ENCODE results near the gene CYB561A3. TPM values are rescaled to one million over a fixed set of nuclear protein-coding genes. Genes with fewer than 3 reads are reported as not detected.

Gene CYB561A3
- total RNA-seq, 4 donors from 2014 or later, result 39.9 to 110 (median 79.8) TPM

DNA sequence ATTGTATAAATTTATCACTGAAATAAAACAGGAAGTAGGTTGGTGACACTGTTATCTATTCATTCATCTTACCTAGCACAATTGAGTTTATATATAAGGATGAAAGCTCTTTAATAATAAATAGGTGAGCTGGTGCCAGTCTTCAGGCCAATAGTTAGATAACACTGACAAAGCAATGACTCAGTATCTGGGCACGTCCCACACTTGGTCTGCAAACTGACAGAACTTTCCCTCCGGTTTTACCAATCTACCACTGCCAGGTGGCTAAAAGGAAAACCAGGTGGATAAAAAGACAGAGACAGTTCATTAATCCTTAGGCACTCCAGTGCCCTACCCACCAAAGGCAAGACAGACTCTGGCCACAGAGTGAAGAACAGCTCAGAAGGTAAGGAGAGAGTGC, 46.4 kb downstream of the CYB561A3 start:
- Histone ChIP-seq H3K27ac (no peak overlapping the region), H3K4me3 (no peak overlapping the region), H3K27me3 (no peaks in the 10 kb centered on the region), H3K9me3 (no peaks in the 10 kb centered on the region), H3K4me1 (no peaks in the 10 kb centered on the region), H3K36me3 (peaks cover 92% of the 10 kb centered on the region)
- TF ChIP-seq CTCF (IDR thresholded peaks at IDR 0.05), result no peak
- no peak for TF ChIP-seq POLR2AphosphoS5 (IDR thresholded peaks at IDR 0.05)
- no peak for TF ChIP-seq POLR2A (IDR thresholded peaks at IDR 0.05)
- TF ChIP-seq EP300 (IDR thresholded peaks at IDR 0.05), result no peak
- no peak for DNase-seq (ENCODE audit: low spot score in 2 of 2)
- WGBS, result 55% methylated on average over 2 of the region's 2 CpGs

- no peak overlapping the region for H3K4me3 ChIP-seq
- WGBS, result 91% methylated on average over 8 of the region's 8 CpGs
- H3K4me1 ChIP-seq, result no peaks in the 10 kb centered on the region
- no peaks in the 10 kb centered on the region for H3K27me3 ChIP-seq
- H3K27ac ChIP-seq, result no peak overlapping the region
- DNase-seq (ENCODE audit: low spot score in 2 of 2), result no peak
- no peaks in the 10 kb centered on the region for H3K9me3 ChIP-seq
- TF ChIP-seq POLR2A (IDR thresholded peaks at IDR 0.05) (no peak), POLR2AphosphoS5 (IDR thresholded peaks at IDR 0.05) (no peak), CTCF (IDR thresholded peaks at IDR 0.05) (no peak), EP300 (IDR thresholded peaks at IDR 0.05) (no peak)
- peaks cover 98% of the 10 kb centered on the region for H3K36me3 ChIP-seq
Measured at GRCh38 chr11:61310749-61311148, 50.9 kb downstream of the CYB561A3 start.

DNA sequence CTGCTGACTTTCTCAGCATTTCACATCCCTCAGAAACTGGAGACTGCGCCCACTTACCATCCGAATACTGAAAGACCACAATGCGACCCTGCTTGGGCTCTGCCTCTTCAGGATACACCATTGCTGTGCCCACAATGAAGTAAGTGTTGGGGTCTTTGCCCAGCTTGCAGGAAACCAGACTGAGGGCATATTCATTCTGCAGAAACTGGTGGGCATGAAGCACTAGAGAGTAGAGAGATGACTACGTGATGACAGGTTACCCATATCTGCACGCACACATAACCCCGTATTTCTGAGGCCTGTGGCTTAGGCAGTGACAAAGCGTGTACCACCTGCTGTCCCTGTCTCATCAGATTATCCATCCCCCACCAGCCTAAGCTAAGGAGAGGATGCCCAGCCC, 51.9 kb downstream of the CYB561A3 start:
- H3K36me3 ChIP-seq, result peaks cover 99% of the 10 kb centered on the region
- no peak for DNase-seq (ENCODE audit: low spot score in 2 of 2)
- TF ChIP-seq EP300 (IDR thresholded peaks at IDR 0.05) (no peak), POLR2AphosphoS5 (IDR thresholded peaks at IDR 0.05) (no peak), POLR2A (IDR thresholded peaks at IDR 0.05) (no peak), CTCF (IDR thresholded peaks at IDR 0.05) (no peak)
- no peak overlapping the region for H3K4me3 ChIP-seq
- 98% methylated on average over 7 of the region's 7 CpGs for WGBS
- no peaks in the 10 kb centered on the region for H3K9me3 ChIP-seq
- H3K27ac ChIP-seq, result no peak overlapping the region
- no peaks in the 10 kb centered on the region for H3K27me3 ChIP-seq
- no peaks in the 10 kb centered on the region for H3K4me1 ChIP-seq

DNA sequence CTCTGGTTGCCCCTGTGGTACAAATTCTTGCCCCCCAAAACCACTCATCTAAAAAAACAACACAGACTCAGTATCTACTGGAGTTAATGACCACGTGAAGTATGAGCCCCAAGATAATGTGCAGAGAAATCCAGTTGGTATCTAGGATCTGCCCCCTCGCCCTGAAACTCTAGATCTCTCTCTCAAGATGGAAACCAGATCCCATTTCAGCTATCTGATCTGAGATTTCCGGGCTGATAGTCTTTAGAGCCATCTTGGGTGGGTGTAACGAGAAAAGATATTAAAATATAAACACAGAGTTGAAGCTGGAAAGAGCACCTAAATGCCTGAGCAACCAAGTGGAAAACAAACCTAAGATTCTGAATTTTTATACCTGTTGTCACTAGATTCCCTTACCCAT, 52.5 kb downstream of the CYB561A3 start:
- H3K27me3 ChIP-seq, result no peaks in the 10 kb centered on the region
- TF ChIP-seq CTCF (IDR thresholded peaks at IDR 0.05) (no peak), EP300 (IDR thresholded peaks at IDR 0.05) (no peak), POLR2AphosphoS5 (IDR thresholded peaks at IDR 0.05) (no peak), POLR2A (IDR thresholded peaks at IDR 0.05) (no peak)
- DNase-seq (ENCODE audit: low spot score in 2 of 2), result no peak
- H3K4me1 ChIP-seq, result no peaks in the 10 kb centered on the region
- 88% methylated on average over 4 of the region's 4 CpGs for WGBS
- H3K4me3 ChIP-seq, result no peak overlapping the region
- H3K36me3 ChIP-seq, result peaks cover 99% of the 10 kb centered on the region
- H3K27ac ChIP-seq, result no peak overlapping the region
- no peaks in the 10 kb centered on the region for H3K9me3 ChIP-seq

DNA sequence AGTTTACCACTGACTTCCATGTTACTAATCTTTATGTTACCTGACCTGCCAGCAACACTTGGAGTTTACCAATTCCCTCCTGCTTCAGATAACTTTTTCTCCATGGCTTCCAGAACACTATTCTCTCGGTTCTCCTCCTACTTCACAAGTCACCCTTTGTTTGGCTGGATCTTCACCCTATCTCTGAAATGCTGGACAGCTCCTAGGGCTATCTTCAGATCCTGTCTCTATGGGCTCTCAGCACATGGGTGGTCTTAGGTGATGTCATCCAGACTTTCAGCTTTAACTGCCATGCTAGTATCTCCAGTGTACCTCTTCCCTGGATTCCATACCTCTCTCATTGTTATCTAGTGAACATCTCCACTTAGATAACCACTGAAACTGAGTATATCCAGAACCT, 54.3 kb downstream of the CYB561A3 start:
- Histone ChIP-seq H3K4me1 (no peaks in the 10 kb centered on the region), H3K36me3 (peaks cover 99% of the 10 kb centered on the region), H3K27me3 (no peaks in the 10 kb centered on the region), H3K4me3 (no peak overlapping the region), H3K27ac (no peak overlapping the region), H3K9me3 (no peaks in the 10 kb centered on the region)
- DNase-seq (ENCODE audit: low spot score in 2 of 2), result no peak
- TF ChIP-seq CTCF (IDR thresholded peaks at IDR 0.05) (no peak), EP300 (IDR thresholded peaks at IDR 0.05) (no peak), POLR2AphosphoS5 (IDR thresholded peaks at IDR 0.05) (no peak), POLR2A (IDR thresholded peaks at IDR 0.05) (no peak)
- WGBS, result 82% methylated on average over 1 of the region's 1 CpG

Data from suprapubic skin (tissue), 4 donors.